ENCODE results near the gene PXDC1.

GRCh38 chr6:3784423-3784822, 32.9 kb upstream of the PXDC1 start:
- TF ChIP-seq CTCF (IDR thresholded peaks at IDR 0.05; ENCODE audit: poor library complexity, severe bottlenecking) (no peak), EZH2 (IDR thresholded peaks at IDR 0.05; ENCODE audit: borderline replicate concordance, insufficient read depth, low read length, poor library complexity, severe bottlenecking) (no peak), POLR2AphosphoS5 (IDR thresholded peaks at IDR 0.05) (no peak), REST (IDR thresholded peaks at IDR 0.05; ENCODE audit: borderline replicate concordance) (no peak), EP300 (conservative IDR thresholded peaks at IDR 0.05; ENCODE audit: poor library complexity, severe bottlenecking) (no peak), SMC3 (conservative IDR thresholded peaks at IDR 0.05; ENCODE audit: poor library complexity) (no peak), RAD21 (conservative IDR thresholded peaks at IDR 0.05) (no peak)

Measured in neural cell (in vitro differentiated cells).